ENCODE data around the gene ITGAX.

The ITGAX gene

GRCh38 chr16:31365131-31365865, 10.3 kb downstream of the ITGAX start:
- no peak for DNase-seq (ENCODE audit: low read depth)

GRCh38 chr16:31367853-31368252, 12.9 kb downstream of the ITGAX start:
- DNase-seq (ENCODE audit: low read depth), result no peak
- H3K4me3 ChIP-seq (ENCODE audit: low read depth, low read length), result no peak overlapping the region
- TF ChIP-seq CTCF (IDR thresholded peaks at IDR 0.05; ENCODE audit: low read depth, low read length, missing control alignments), result no peak

More at GRCh38 chr16:31365131-31365865, 10.3 kb downstream of the ITGAX start:
- TF ChIP-seq CTCF (IDR thresholded peaks at IDR 0.05; ENCODE audit: low read depth, low read length, missing control alignments), result no peak
- no peak overlapping the region for H3K4me3 ChIP-seq (ENCODE audit: low read depth, low read length)

GRCh38 chr16:31371008-31371407, 16.0 kb downstream of the ITGAX start:
- DNase-seq (ENCODE audit: low read depth), result no peak
- no peak overlapping the region for H3K4me3 ChIP-seq (ENCODE audit: low read depth, low read length)
- no peak for TF ChIP-seq CTCF (IDR thresholded peaks at IDR 0.05; ENCODE audit: low read depth, low read length, missing control alignments)

- no peak for DNase-seq (ENCODE audit: low read depth)
- TF ChIP-seq CTCF (IDR thresholded peaks at IDR 0.05; ENCODE audit: low read depth, low read length, missing control alignments), result no peak
- no peak overlapping the region for H3K4me3 ChIP-seq (ENCODE audit: low read depth, low read length)
Measured at GRCh38 chr16:31371619-31372484, 16.9 kb downstream of the ITGAX start.

- TF ChIP-seq CTCF (IDR thresholded peaks at IDR 0.05; ENCODE audit: low read depth, low read length, missing control alignments), result no peak
- H3K4me3 ChIP-seq (ENCODE audit: low read depth, low read length), result no peak overlapping the region
- no peak for DNase-seq (ENCODE audit: low read depth)
Measured at GRCh38 chr16:31373235-31373634, 18.3 kb downstream of the ITGAX start.

GRCh38 chr16:31375231-31375630, 20.3 kb downstream of the ITGAX start:
- H3K4me3 ChIP-seq (ENCODE audit: low read depth, low read length), result no peak overlapping the region
- DNase-seq (ENCODE audit: low read depth), result no peak
- no peak for TF ChIP-seq CTCF (IDR thresholded peaks at IDR 0.05; ENCODE audit: low read depth, low read length, missing control alignments)
